Left lobe of liver (tissue), 2 donors: ENCODE measurements around the gene NDUFAF3. TPM values are rescaled to one million over a fixed set of nuclear protein-coding genes. Genes with fewer than 3 reads are reported as not detected.

Experiments used
- ATAC-seq: fragments of 200-7000 bp; cut with Tn5 transposase; one replicate; pipeline ENCODE4 v1.9.1; 2020; ENCODE audit warnings: mild to moderate bottlenecking, moderate library complexity
- DNase-seq: peaks from one replicate; pipeline ENCODE4 v3.0.0-alpha.2; 2020; ENCODE audit warnings: low spot score
- total RNA-seq: library from RNA; stranded (reverse); gene quantifications from one replicate; pipeline ENCODE4 v1.2.1, GENCODE V29; 2021
- donor health status: DM: no; HTN: no; CAD: no; lungs with moderate emphysema.
- donor health status: DM: no; HTN: yes; CAD: no.

NDUFAF3 gene
- total RNA-seq, 1 donor from 2014 or later, result 44.2 TPM

- ATAC-seq (no peak), DNase-seq (no peak)
Observed at GRCh38 chr3:49034650-49035049, 12.7 kb downstream of the NDUFAF3 start.

DNA sequence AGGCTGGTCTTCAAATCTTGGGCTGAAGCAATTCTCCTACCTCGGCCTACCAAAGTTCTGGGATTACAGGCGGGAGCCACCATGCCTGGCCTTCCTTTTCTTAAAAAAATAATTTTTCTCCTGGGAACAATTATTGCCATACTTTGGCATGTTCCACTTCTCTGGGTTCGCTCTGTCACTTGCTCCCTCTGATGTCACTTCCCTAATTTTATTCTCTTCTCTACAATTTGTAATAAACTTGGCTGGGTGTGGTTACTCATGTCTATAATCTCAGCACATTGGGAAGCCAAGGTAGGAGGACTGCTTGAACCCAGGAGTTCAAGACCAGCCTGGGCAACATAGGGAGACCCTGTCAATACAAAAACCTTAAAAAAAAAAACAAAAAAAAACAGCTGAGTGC lies 13.4 kb downstream of the NDUFAF3 start:
- DNase-seq (no peak), ATAC-seq (no peak)

- DNase-seq, result no peak
- ATAC-seq, result no peak
Observed at GRCh38 chr3:49053543-49053942, 31.6 kb downstream of the NDUFAF3 start.

DNA sequence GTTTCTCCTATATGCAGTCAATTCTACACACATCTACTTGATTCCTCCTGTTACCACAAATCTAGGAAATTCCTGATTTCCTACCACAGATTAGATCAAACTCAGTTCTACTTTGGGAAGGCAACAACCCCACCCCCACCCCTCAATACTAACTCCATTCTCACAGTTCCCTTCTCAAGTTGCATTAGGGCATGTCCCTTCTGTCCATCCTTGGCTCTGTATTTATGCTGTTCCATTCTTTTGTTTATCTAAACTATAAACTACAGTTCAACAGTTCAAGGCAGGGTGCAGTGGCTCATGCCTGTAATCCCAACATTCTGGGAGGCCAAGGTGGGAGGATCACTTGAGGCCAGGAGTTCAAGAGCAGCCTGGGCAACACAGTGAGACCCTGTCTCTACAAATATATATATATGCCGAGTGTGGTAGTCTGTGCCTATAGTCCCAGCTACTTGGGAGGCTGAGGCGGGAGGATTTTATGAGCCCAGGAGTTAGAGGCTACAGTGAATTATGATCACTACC lies 32.5 kb downstream of the NDUFAF3 start:
- ATAC-seq, result no peak

DNA sequence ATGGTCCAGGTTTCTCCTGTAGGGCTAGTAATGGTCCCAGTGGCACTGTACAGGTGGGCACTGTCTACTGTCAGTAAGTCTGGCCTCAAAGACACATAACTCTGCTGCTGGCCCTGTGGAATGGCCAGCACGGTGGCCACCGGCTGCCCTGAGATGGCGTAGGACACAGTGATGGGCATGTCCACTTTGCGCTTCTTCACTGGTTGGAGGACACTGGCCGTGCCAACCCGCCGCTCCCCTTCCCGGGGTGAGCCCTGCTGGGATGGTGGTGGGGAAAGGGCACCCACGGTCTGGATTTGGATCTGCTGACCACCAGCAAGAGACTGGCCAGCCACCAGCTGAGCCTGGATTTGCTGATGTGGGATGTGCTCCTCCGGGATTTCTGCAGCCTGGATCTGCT lies 35.3 kb downstream of the NDUFAF3 start:
- ATAC-seq, result no peak
- no peak for DNase-seq

More for the DNA sequence above, 32.5 kb downstream of the NDUFAF3 start:
- DNase-seq, result no peak

GRCh38 chr3:49058011-49058410 lies 36.1 kb downstream of the NDUFAF3 start:
- DNase-seq (no peak), ATAC-seq (no peak)

Other genes with a start within 250 kb of the NDUFAF3 start
- 46.6 TPM for gene PRKAR2A, start 174.2 kb upstream of the NDUFAF3 start, total RNA-seq
- gene SLC25A20, start 123.2 kb upstream of the NDUFAF3 start, total RNA-seq, result 84.1 TPM
- gene ARIH2, start 103.3 kb upstream of the NDUFAF3 start, total RNA-seq, result 41.0 TPM
- gene P4HTM, start 31.9 kb upstream of the NDUFAF3 start, total RNA-seq, result 13.7 TPM
- 79.5 TPM for gene WDR6, start 14.7 kb upstream of the NDUFAF3 start, total RNA-seq
- gene DALRD3, start 3.5 kb upstream of the NDUFAF3 start, total RNA-seq, result 8.6 TPM
- gene IMPDH2, start 7.3 kb downstream of the NDUFAF3 start, total RNA-seq, result 38.6 TPM
- gene QRICH1, start 72.0 kb downstream of the NDUFAF3 start, total RNA-seq, result 33.4 TPM
- 105 TPM for gene QARS1, start 82.6 kb downstream of the NDUFAF3 start, total RNA-seq
- gene USP19, start 98.7 kb downstream of the NDUFAF3 start, total RNA-seq, result 37.1 TPM
- gene LAMB2, start 110.9 kb downstream of the NDUFAF3 start, total RNA-seq, result 172 TPM
- 9.2 TPM for gene CCDC71, start 144.2 kb downstream of the NDUFAF3 start, total RNA-seq
- 14.0 TPM for gene KLHDC8B, start 149.5 kb downstream of the NDUFAF3 start, total RNA-seq